ENCODE measurements around the gene CIC.
"Not testable (repeated sequence)": the region's sequence is repeated elsewhere in the genome, so short reads cannot be mapped to it uniquely, and the experiment has no call there.

The CIC gene

GRCh38 chr19:42333975-42334696 is 65.1 kb downstream of the CIC start:
- DNase-seq (ENCODE audit: low read depth), result no peak

- no peak for DNase-seq (ENCODE audit: low read depth)
Measured at GRCh38 chr19:42334697-42335373, 65.8 kb downstream of the CIC start.

- no peak for DNase-seq (ENCODE audit: low read depth)
Measured at GRCh38 chr19:42335374-42335936, 66.4 kb downstream of the CIC start.

- no peak for DNase-seq (ENCODE audit: low read depth)
Measured at GRCh38 chr19:42335971-42336370, 66.9 kb downstream of the CIC start.

GRCh38 chr19:42339126-42339860 is 70.2 kb downstream of the CIC start:
- not testable (repeated sequence) for DNase-seq (ENCODE audit: low read depth)

- not testable (repeated sequence) for DNase-seq (ENCODE audit: low read depth)
Measured at GRCh38 chr19:42339922-42340321, 70.9 kb downstream of the CIC start.

GRCh38 chr19:42343344-42344110 is 74.5 kb downstream of the CIC start:
- no peak for DNase-seq (ENCODE audit: low read depth)

GRCh38 chr19:42344336-42344893 is 75.4 kb downstream of the CIC start:
- DNase-seq (ENCODE audit: low read depth), result no peak

Data from HS-5 (cell line).